ENCODE results near the gene ABCA12. TPM values are rescaled to one million over a fixed set of nuclear protein-coding genes. Genes with fewer than 3 reads are reported as not detected.

Gene ABCA12
- total and polyA plus RNA-seq, 2 of the 8 experiments (the other 6 are each of a cell fraction or from before 2014, with no cell fraction given), result not detected

- TF ChIP-seq CHD7 (IDR thresholded peaks at IDR 0.05; ENCODE audit: insufficient replicate concordance, low read length) (no peak), CBX5 (IDR thresholded peaks at IDR 0.05; ENCODE audit: low read depth, low read length) (no peak), TAF7 (optimal IDR thresholded peaks at IDR 0.05; ENCODE audit: borderline replicate concordance, low read depth, low read length) (no peak), NRF1 (IDR thresholded peaks at IDR 0.05; ENCODE audit: low read depth, low read length) (no peak), NANOG (IDR thresholded peaks at IDR 0.05; ENCODE audit: insufficient read depth, low read depth, low read length, poor library complexity, severe bottlenecking) (no peak), SP1 (IDR thresholded peaks at IDR 0.05; ENCODE audit: low read depth, low read length) (no peak), ZNF274 (IDR thresholded peaks at IDR 0.05; ENCODE audit: borderline replicate concordance, extremely low read depth, low read length) (no peak)
Observed at GRCh38 chr2:214946949-214947348, 191.5 kb downstream of the ABCA12 start (continued).
